SKM-1 (cell line): ENCODE results near the gene GKAP1.
A peak's percentile ranks its signal among the peaks of the same experiment; 100 is the strongest.
"Not testable (repeated sequence)": the region's sequence is repeated elsewhere in the genome, so short reads cannot be mapped to it uniquely, and the experiment has no call there.

Experiments used
- DNase-seq: peaks from one replicate; lab custom pipeline; 2025; ENCODE audit not compliant: unreplicated experiment; lab: John Stamatoyannopoulos, UW

GKAP1 gene

GRCh38 chr9:83733739-83734138, 83.8 kb downstream of the GKAP1 start:
- no peak for DNase-seq

GRCh38 chr9:83728591-83729368, 88.8 kb downstream of the GKAP1 start:
- DNase-seq, result not testable (repeated sequence)

- no peak for DNase-seq
Measured at GRCh38 chr9:83724436-83724835, 93.1 kb downstream of the GKAP1 start.

GRCh38 chr9:83722726-83723495, 94.7 kb downstream of the GKAP1 start:
- no peak for DNase-seq

DNA sequence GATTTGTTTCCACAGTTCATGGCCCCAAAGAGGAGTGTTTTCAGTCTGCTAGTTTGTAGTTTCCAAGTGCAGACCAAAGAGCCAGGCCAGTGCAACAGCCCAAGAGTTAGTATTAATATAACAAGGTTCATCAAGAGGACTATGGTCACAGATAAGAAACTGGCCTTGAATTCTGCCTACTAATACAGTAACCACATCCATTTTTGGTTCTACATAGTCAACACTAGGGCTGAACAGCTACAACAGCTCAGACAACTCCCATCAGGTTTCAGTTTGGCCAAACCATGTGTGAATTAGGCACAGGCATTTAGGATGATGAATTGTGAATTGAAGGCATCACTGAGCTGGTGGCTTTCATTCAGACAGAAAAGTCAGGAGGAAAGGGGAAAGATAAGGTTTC, 96.1 kb downstream of the GKAP1 start:
- no peak for DNase-seq

DNA sequence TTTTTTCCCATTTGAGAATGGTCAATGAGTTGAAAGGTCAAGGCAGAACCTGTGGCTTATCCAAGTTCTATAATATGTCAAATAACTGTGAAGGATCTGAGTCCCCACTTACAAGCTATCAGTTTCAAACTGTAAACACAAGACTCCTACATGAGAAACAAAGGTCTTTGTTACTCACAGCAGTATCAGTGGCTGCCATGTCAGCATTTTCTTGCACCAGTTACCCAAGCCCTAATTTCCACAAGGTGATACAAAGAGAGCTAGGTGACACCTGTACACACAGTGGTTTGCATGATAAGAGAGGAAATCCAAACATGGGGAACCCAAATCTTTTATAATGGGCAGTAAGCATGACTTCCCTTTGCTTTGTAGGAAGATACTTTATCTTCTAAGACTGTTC, 101.8 kb downstream of the GKAP1 start:
- no peak for DNase-seq

GRCh38 chr9:83715221-83715620, 102.3 kb downstream of the GKAP1 start:
- DNase-seq, result no peak

- no peak for DNase-seq
Measured at GRCh38 chr9:83714329-83714728, 103.2 kb downstream of the GKAP1 start.

DNA sequence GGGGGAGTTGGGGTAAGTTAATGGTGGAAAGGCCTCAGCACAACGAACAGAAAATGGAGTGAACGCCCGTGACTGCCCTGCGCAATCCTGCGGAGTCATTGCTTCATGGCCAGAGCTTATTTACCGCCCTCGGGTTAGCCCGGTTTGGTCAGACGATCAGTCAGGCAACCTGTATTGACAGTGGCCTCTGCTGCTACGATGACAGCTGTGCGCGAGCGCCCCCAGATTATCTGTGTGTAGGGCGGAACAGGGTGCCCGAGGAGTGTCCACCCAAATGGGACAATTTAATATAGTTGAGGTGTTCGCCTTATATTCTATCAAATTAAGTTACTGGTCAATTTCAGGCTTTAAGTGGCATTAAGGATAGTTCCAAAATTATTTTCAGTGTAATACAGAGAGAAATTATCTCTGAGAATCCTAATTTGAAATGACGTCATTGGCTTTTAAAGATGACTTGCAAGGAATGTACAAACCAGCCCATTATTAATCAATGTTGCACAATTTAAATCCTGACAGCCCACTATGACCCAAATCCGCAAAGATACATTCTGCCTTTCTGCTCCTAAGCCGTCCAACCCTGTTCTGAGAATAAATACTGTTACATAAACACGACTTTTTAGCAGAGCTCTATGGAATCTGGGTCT, 108.9 kb downstream of the GKAP1 start:
- DNase-seq, result no peak

GRCh38 chr9:83707768-83708514, 109.6 kb downstream of the GKAP1 start, which contains the start of gene UBQLN1:
UBQLN1 (minus strand) TSS chr9:83707958; CDS start chr9:83707679, 279 bp downstream.
- DNase-seq, result peak; percentile 64

DNA sequence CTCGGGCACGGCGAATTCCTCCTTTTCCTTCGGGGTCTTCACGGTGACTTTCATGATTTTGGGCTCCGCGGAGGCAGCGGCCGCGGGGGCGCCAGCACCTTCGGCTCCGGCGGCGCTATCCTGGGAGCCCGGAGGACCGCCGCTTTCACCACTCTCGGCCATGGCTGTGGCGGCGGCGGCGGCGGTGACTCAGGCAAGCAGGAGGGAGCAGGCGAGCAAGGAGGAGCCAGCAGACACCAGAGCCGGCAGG, 110.1 kb downstream of the GKAP1 start:
- DNase-seq, result no peak

DNA sequence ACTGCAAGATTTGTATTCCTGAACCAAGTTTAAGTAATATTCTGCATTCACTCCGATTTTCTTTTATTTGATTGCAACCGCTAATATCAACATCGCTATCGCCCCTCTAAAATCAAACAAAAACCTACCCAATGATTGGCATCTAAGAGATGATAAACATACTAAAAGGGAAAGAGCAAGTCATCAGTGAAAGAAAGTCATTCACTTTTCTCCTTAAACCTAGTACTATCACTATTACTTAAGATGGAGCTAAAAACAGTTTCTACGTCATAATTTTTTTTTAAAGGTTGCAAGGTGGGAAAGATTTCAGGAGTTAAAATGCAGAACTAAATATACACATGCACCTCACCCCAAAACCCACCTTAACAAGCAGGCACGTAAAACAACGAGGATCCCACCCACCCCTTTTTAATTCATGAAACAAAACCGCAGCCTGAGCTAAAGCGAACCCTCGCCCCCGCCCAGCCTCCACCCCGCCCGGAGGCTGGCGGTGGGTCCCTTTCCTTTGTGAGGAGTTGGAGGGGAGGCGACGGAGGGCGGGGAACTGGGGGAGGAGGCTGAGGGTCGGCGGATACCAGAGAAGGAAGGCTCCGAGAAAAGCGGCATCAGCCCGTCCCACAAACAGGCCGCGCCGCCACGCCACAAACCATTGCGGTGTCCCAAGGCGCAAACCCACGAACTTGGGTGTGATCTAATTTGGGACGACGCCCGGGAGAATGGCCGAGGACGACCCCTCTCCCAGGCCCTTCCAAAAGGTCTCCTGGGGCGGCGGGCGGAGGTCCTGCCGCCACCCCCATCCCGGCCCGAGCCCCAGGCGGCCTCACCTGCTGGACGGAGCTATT, 110.7 kb downstream of the GKAP1 start:
- no peak for DNase-seq

DNA sequence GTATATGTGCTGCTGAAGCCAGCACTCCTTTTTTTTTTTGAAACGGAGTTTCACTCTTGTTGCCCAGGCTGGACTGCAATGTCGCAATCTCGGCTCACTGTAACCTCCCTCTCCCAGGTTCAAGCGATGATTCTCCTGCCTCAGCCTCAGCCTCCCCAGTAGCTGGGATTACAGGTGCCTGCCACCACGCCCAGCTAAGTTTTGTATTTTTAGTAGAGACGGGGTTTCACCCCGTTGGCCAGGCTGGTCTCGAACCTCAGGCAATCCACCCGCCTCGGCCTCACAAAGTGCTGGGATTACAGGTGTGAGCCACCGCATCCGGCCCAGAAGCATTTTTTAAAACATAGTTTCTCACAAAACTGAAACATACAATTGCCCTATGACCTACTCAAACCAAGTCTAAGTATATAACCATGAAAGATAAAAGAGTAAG, 112.3 kb downstream of the GKAP1 start:
- not testable (repeated sequence) for DNase-seq

DNA sequence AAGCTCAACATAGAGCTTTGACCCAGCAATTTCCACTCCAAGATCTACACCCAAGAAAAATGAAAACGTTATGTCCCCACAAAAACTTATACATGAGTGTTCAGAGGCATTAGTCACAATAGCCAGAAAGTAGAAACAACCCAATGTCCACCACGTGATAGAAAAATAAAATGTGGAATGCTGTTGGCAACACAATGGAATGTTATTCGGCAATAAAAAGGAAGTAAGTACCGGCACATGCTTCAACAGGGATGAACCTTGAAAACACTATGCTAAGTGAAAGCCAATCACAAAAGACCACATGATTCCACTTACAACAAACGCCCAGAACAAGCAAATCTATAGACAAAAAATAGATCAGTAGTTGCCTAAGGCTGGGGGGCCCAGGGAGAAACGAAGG, 115.8 kb downstream of the GKAP1 start:
- DNase-seq, result no peak

- DNase-seq, result no peak
Measured at GRCh38 chr9:83701286-83701685, 116.3 kb downstream of the GKAP1 start.

DNA sequence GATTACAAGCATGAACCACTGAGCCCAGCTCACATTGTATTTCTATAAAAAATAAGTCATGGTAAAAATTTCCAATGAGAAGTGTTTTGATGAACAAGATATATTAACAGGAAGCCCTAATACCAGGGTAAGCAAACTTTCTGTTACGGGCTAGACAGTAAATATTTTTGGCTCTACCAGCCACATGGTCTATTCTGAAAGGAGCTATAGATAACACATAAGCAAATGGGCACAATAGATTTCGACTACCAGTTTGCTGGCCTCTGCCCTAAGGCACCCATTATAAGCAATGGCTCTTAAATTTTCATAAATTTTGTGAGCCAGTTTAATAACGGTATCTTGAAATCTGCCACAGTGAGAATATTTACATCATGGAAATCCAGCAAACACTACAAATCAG, 118.0 kb downstream of the GKAP1 start:
- no peak for DNase-seq

DNA sequence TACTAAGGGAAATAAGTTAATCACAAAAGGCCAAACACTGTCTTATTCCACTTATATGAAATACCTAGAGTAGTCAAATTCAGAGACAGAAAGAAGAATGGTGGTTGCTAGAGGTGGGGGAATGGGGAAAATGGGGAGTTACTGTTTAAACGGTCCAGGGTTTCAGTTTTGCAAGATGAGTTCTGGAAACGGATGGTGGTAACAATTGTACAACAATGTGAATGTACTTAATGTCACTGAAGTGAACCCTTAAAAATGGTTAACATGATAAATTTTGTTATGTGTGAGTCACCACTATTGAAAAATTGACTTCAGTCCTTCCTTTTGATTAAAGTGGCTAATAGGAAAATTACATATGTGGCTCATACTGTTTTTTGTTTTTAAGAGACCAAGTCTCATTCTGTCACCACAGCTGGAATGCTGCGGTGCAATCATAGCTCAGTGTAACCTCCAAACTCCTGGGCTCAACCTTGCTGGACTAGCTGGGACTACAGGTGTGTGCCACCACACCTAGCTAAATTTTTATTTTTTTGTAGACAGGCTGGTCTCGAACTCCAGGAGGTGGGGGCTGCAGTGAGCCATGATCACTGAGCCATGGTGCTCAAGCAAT, 118.5 kb downstream of the GKAP1 start:
- no peak for DNase-seq

GRCh38 chr9:83691492-83691891, 126.1 kb downstream of the GKAP1 start:
- no peak for DNase-seq
